Tibial nerve (tissue), 4 donors: ENCODE results near the gene NTM. TPM values are rescaled to one million over a fixed set of nuclear protein-coding genes. Genes with fewer than 3 reads are reported as not detected.

Experiments
- DNase-seq, 2 donors: peaks; one replicate each; pipeline ENCODE4 v3.0.0-alpha.2; 2019; ENCODE audit warnings: low spot score in 2 of 2
- H3K27ac ChIP-seq, 4 donors: fragments of 200-600 bp; sonication (generic) in 3 of 4; one replicate each; pipeline ENCODE4 v1.5.1; 2017 to 2019; ENCODE audit warnings: mild to moderate bottlenecking in 1 of 4
- H3K27me3 ChIP-seq, 2 donors: fragments of 200-600 bp; sonication (generic) in 1 of 2; one replicate each; pipeline versions ENCODE4 v1.5.1 to v1.6.0; 2017 to 2019
- H3K36me3 ChIP-seq, 3 donors: fragments of 200-600 bp; sonication (generic); one replicate each; pipeline ENCODE4 v1.5.1; 2018 to 2019
- H3K4me1 ChIP-seq, 4 donors: fragments of 200-600 bp; sonication (generic) in 3 of 4; one replicate each; pipeline ENCODE4 v1.5.1; 2017 to 2019
- H3K4me3 ChIP-seq, 4 donors: fragments of 200-600 bp; sonication (generic) in 3 of 4; one replicate each; pipeline ENCODE4 v1.5.1; 2017 to 2019; ENCODE audit warnings: mild to moderate bottlenecking in 1 of 4, moderate library complexity in 1 of 4
- H3K9me3 ChIP-seq, 4 donors: fragments of 200-600 bp; sonication (generic) in 3 of 4; one replicate each; pipeline ENCODE4 v1.5.1; 2017 to 2019
- EP300 ChIP-seq, 2 donors: sonication (generic); formaldehyde crosslinking; IDR thresholded peaks; one replicate each; pipeline ENCODE4 v1.6.1; 2017; ENCODE audit warnings: antibody characterized with exemption in 2 of 2, mild to moderate bottlenecking in 1 of 2
- POLR2A ChIP-seq, 2 donors: fragments of 450-650 bp; IDR thresholded peaks; one replicate each; pipeline ENCODE4 v1.6.1; 2017; ENCODE audit warnings: antibody characterized with exemption in 2 of 2, mild to moderate bottlenecking in 2 of 2, moderate library complexity in 2 of 2
- WGBS, 2 donors: methylation state at CpG; one replicate each; pipeline ENCODE4 v1.1.5; 2018; 5-methylcytosine and 5-hydroxymethylcytosine counted together
- small RNA-seq: library from RNA; depleted of rRNA; stranded (forward); fragments of <200 nt; gene quantifications from one replicate; pipeline ENCODE3, GENCODE V24; 2016
- total RNA-seq, 4 donors: library from RNA; depleted of rRNA; stranded (reverse); fragments of >200 nt; gene quantifications; one replicate each; pipeline ENCODE4 v1.1.0, GENCODE V29; 2016
- TF ChIP-seq, protein P1 (sequence below), 5 experiments: fragments of 200-600 bp in 3 of 5; fragments of 450-650 bp in 2 of 5; sonication (generic) in 3 of 5; IDR thresholded peaks; one replicate each; pipeline ENCODE4 v1.5.1; 2016 to 2019; ENCODE audit warnings: antibody characterized with exemption in 5 of 5, mild to moderate bottlenecking in 3 of 5, moderate library complexity in 2 of 5

The NTM gene
- total RNA-seq, 4 donors from 2014 or later = 3.7 to 11.4 (median 10.8) TPM

- no peak overlapping the region for H3K27ac ChIP-seq
- H3K27me3 ChIP-seq = no peaks in the 10 kb centered on the region
- no peak overlapping the region for H3K4me3 ChIP-seq
- 92 to 93% methylated on average over 4 of the region's 4 CpGs for WGBS, 2 donors
- no peaks in the 10 kb centered on the region for H3K36me3 ChIP-seq
- no peaks in the 10 kb centered on the region for H3K4me1 ChIP-seq
- DNase-seq = no peak
- peaks cover 0 to 3% (median 0%) of the 10 kb centered on the region in 4 donors for H3K9me3 ChIP-seq
- TF ChIP-seq, protein P1, sequence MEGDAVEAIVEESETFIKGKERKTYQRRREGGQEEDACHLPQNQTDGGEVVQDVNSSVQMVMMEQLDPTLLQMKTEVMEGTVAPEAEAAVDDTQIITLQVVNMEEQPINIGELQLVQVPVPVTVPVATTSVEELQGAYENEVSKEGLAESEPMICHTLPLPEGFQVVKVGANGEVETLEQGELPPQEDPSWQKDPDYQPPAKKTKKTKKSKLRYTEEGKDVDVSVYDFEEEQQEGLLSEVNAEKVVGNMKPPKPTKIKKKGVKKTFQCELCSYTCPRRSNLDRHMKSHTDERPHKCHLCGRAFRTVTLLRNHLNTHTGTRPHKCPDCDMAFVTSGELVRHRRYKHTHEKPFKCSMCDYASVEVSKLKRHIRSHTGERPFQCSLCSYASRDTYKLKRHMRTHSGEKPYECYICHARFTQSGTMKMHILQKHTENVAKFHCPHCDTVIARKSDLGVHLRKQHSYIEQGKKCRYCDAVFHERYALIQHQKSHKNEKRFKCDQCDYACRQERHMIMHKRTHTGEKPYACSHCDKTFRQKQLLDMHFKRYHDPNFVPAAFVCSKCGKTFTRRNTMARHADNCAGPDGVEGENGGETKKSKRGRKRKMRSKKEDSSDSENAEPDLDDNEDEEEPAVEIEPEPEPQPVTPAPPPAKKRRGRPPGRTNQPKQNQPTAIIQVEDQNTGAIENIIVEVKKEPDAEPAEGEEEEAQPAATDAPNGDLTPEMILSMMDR (IDR thresholded peaks at IDR 0.05) = no peak
These were observed 1003.2 kb downstream of the NTM start for GRCh38 chr11:132373405-132374143.

- Histone ChIP-seq H3K9me3 (peaks cover 0 to 13% (median 0%) of the 10 kb centered on the region in 4 donors), H3K36me3 (no peaks in the 10 kb centered on the region), H3K4me3 (no peak overlapping the region), H3K27me3 (no peaks in the 10 kb centered on the region), H3K4me1 (no peaks in the 10 kb centered on the region), H3K27ac (no peak overlapping the region)
- no peak for DNase-seq
- no peak for TF ChIP-seq POLR2A (IDR thresholded peaks at IDR 0.05)
- TF ChIP-seq, protein P1 (IDR thresholded peaks at IDR 0.05) = no peak
- TF ChIP-seq EP300 (IDR thresholded peaks at IDR 0.05) = no peak
- 93 to 96% methylated on average over 3 of the region's 3 CpGs for WGBS, 2 donors
These were observed 1009.1 kb downstream of the NTM start for GRCh38 chr11:132379540-132379939.

Small RNAs within 50 kb of the gene (small RNA-seq; reads per million reads assigned to genes)
- not detected for gene RNU6ATAC12P
